Measurements from ENCODE around the gene ISY1. TPM values are rescaled to one million over a fixed set of nuclear protein-coding genes. Genes with fewer than 3 reads are reported as not detected.

ISY1 gene
- total RNA-seq, 1 donor, result 20.6 TPM

DNA sequence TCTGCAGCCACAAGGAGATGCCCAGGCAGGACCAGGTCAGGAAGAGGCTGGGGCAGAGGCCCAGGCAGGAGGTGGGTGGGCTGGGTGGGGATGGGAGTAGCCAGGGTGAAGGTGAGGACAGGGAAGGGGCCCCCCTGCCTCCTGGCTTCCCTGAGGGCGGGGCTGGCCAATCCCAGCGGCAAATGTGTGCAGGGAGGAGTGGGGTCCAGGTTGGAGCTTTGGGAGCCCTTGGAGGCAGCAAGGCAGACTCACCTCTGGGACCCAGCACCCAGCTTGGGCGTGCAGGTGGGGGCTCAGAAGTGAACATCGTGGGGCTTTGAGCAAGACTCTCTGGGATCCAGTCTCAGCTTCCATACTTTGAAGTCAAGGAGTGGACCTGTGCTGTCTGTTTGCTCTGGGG is 75.0 kb downstream of the ISY1 start:
- no peak for DNase-seq (ENCODE audit: low read depth)
- TF ChIP-seq, protein P1, sequence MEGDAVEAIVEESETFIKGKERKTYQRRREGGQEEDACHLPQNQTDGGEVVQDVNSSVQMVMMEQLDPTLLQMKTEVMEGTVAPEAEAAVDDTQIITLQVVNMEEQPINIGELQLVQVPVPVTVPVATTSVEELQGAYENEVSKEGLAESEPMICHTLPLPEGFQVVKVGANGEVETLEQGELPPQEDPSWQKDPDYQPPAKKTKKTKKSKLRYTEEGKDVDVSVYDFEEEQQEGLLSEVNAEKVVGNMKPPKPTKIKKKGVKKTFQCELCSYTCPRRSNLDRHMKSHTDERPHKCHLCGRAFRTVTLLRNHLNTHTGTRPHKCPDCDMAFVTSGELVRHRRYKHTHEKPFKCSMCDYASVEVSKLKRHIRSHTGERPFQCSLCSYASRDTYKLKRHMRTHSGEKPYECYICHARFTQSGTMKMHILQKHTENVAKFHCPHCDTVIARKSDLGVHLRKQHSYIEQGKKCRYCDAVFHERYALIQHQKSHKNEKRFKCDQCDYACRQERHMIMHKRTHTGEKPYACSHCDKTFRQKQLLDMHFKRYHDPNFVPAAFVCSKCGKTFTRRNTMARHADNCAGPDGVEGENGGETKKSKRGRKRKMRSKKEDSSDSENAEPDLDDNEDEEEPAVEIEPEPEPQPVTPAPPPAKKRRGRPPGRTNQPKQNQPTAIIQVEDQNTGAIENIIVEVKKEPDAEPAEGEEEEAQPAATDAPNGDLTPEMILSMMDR (IDR thresholded peaks at IDR 0.05; ENCODE audit: insufficient read depth, low read length), result no peak
- no peak overlapping the region for H3K4me3 ChIP-seq (ENCODE audit: low read depth, low read length)

DNA sequence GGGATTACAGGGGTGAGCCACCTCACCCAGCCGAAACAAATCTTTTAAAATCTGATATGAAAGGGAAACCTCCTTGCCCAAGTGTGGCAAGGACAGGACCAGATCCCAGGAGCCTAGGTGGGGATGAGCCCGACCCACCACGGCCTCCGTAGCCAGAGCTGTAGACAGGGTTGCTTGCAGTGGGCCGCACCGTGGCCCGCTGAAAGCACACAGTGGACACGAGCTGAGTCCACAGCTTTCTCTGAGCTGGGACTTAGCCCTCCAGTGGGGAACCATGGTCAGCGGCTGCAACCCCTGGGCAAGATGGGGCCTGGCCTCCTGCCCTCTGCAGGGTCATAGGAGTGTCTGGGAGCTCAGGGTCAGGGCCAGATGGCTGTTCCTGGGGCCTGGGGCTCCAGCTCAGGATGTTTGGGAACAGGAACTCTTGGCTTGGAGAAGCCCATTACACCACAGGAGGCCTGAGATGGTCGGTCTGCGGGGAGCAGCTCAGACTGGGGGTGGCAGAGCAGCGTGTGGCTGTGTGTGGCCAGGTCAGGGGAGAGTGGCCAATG is 75.6 kb downstream of the ISY1 start:
- DNase-seq (ENCODE audit: low read depth), result no peak
- TF ChIP-seq, protein P1 (IDR thresholded peaks at IDR 0.05; ENCODE audit: insufficient read depth, low read length), result no peak
- H3K4me3 ChIP-seq (ENCODE audit: low read depth, low read length), result no peak overlapping the region

DNA sequence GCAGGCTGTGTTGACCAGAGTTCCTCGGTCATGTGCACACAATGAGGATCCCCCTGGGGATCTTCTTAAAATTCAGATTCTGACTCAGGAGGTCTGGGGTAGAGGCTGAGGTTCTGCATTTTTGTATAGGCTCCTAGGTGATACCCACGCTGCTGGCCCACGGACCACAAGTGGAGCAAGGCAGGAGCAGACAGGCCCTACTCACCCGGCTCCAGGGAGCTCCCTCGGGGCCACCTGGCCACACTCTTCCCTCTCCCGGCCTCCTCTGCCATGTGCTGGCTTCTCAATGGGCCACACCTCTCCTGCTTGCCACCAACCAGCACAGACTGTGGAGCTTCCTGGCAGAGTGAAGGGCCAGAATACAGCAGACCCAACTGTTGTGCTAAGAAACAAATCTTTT is 76.4 kb downstream of the ISY1 start:
- DNase-seq (ENCODE audit: low read depth), result no peak
- no peak overlapping the region for H3K4me3 ChIP-seq (ENCODE audit: low read depth, low read length)
- TF ChIP-seq, protein P1 (IDR thresholded peaks at IDR 0.05; ENCODE audit: insufficient read depth, low read length), result no peak

GRCh38 chr3:129082026-129082425 is 78.8 kb downstream of the ISY1 start:
- no peak for DNase-seq (ENCODE audit: low read depth)
- TF ChIP-seq, protein P1 (IDR thresholded peaks at IDR 0.05; ENCODE audit: insufficient read depth, low read length), result no peak
- no peak overlapping the region for H3K4me3 ChIP-seq (ENCODE audit: low read depth, low read length)

DNA sequence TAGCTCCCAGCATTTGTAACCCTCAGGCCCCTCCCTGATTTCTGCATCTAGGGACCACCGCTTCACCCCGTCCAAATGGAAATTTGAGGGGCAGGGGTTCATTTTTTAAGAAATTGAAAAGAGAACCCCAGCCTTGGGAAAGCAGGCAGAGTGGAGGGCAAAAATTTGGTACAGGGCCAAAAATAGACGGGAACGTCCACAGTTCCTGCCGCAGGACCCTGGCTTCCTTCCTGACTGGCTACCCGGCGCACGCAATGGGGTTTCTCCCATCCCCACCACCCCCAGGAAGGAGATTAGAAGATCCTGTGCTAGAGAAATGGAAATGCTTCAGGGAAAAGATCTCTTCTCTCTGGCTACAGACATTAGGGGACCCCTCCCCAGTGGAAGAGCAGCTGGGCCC is 79.4 kb downstream of the ISY1 start:
- TF ChIP-seq, protein P1 (IDR thresholded peaks at IDR 0.05; ENCODE audit: insufficient read depth, low read length), result no peak
- H3K4me3 ChIP-seq (ENCODE audit: low read depth, low read length), result no peak overlapping the region

GRCh38 chr3:129078510-129078909 is 82.4 kb downstream of the ISY1 start:
- no peak overlapping the region for H3K4me3 ChIP-seq (ENCODE audit: low read depth, low read length)
- TF ChIP-seq, protein P1 (IDR thresholded peaks at IDR 0.05; ENCODE audit: insufficient read depth, low read length), result no peak
- DNase-seq (ENCODE audit: low read depth), result no peak

More for the DNA sequence above, 79.4 kb downstream of the ISY1 start:
- no peak for DNase-seq (ENCODE audit: low read depth)

Other genes with a start within 250 kb of the ISY1 start
- 0.49 TPM in 1 of 2 replicates, not detected in the other for gene CFAP92, start 167.0 kb downstream of the ISY1 start, total RNA-seq (ENCODE audit: low replicate concordance)
- not detected in 2 replicates for gene EFCC1, start 159.8 kb downstream of the ISY1 start, total RNA-seq (ENCODE audit: low replicate concordance)
- not detected in 2 replicates for gene GP9, start 100.3 kb downstream of the ISY1 start, total RNA-seq (ENCODE audit: low replicate concordance)
- 2.5 and 5.1 TPM in 2 replicates for gene RAB43, start 39.3 kb downstream of the ISY1 start, total RNA-seq (ENCODE audit: low replicate concordance)
- 286 and 295 TPM in 2 replicates for gene CNBP, start 22.8 kb upstream of the ISY1 start, total RNA-seq (ENCODE audit: low replicate concordance)
- 235 and 371 TPM in 2 replicates for gene COPG1, start 88.5 kb upstream of the ISY1 start, total RNA-seq (ENCODE audit: low replicate concordance)
- 9.2 and 11.1 TPM in 2 replicates for gene HMCES, start 117.8 kb upstream of the ISY1 start, total RNA-seq (ENCODE audit: low replicate concordance)

Data from fibroblast of the aortic adventitia (primary cell).